Measurements from ENCODE around the gene ADAMTS2.

The ADAMTS2 gene

DNA sequence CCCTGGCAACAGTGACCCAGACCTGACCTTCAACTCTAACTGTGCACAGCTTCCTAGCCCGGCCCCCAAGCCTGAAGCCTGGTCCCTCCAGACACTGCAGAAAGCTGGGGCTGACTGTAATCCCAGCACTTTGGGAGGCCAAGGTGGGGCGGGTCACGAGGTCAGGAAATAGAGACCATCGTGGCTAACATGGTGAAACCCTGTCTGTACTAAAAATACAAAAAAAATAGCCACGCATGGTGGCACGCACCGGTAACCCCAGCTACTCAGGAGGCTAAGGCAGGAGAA is 35.9 kb downstream of the ADAMTS2 start:
- no peak for DNase-seq

DNA sequence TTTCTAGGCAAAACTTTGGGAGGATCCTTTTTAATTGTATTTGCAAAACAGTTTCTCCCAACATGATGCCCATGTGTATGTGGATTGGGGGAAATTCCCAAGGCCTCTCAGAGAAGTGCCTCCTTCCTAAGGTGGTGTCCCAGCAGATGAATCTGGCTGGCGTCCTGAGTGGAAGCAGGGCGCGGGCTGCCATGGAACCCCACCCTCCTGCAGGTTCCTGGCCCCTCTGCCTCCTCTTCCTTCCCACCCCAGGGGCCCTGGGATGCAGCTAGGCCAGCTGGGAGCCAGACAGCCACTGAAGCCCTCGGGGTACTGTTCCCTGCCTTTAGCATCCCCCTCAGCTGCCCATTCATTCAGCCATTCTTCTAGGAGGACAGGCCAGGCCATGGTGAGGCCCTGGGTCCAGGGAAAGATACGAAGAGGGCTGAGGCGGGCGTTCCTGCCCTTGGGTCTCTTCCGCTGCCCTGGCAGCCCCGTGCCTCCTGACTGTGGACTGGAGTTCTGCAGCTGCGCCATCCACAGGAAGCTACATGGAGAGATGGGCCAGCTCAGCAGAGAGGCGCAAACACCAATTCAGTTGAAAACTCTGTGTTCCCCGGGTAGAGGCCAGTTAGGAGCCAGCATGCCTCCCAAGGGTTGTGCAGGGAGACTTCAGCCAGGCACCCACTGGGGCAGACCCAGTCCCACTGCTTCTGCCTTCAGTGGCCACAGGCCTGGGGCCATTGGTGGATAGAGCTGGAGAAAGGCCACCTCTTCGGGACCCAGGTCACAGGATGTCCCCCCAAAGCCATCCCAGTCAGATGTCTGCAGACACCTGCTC is 36.5 kb downstream of the ADAMTS2 start:
- DNase-seq = no peak

DNA sequence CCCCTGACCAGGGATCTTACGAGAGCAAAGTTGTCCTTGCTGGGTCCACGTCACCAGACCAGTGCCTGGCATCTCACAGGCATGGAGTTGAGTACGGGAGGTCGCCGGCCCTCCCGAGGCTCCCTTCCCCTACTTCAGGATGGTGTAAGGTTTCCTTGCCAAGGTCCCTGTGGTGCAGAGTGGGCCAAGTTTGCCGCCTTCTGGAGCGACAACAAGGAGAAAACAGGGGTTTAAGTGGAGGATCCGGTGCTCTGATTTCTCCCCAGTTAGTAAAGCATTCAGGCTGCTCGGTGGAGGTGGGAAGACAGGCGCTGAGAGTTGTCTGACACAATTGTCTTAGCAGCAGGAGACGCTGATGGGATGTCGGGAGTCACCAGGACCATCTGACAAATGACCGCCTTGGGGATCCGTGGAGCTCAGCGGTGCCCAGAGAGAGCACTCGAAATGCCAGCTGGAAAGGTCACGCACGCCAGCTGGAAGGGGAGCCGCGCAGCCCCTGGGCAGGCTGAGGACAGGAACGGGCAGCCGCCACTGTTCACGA is 37.3 kb downstream of the ADAMTS2 start:
- DNase-seq = no peak

DNA sequence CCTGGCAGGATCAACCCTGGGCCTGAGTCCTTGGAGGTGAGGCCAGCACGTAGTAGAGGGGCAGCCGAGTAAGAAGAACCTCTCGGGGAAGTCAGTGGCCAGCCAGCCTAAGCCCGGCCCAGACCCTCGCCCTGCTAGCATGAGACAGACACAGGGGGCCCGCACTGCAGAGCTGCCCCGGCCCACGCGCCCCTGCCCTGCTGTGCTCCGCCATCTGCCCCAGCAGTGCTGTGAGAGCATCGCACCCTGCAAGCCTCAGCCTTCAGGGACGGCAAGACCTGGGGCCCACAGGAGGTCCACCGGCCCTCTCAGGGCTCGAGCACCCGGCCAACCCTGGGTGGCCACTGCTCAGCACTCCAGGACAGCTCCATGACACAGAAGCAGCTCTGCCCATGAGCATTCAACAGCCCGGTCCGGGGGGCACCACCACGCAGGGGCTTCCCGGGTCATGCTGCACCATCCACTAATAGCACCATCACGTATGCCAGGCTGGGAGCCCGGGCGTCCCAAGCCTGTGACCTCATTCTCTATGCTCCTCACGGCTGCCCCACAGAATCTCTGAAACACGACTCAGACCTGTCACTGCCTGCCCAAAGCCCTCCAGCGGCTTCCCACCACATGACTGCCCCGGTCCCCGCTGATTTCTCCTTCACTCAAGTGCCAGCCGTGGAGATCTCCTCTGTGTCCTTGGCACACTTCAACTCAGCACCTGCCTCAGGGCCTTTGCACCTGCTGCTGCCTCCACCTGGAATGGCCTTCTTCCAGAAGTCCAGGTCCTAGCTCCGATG is 38.1 kb downstream of the ADAMTS2 start:
- DNase-seq = no peak

DNA sequence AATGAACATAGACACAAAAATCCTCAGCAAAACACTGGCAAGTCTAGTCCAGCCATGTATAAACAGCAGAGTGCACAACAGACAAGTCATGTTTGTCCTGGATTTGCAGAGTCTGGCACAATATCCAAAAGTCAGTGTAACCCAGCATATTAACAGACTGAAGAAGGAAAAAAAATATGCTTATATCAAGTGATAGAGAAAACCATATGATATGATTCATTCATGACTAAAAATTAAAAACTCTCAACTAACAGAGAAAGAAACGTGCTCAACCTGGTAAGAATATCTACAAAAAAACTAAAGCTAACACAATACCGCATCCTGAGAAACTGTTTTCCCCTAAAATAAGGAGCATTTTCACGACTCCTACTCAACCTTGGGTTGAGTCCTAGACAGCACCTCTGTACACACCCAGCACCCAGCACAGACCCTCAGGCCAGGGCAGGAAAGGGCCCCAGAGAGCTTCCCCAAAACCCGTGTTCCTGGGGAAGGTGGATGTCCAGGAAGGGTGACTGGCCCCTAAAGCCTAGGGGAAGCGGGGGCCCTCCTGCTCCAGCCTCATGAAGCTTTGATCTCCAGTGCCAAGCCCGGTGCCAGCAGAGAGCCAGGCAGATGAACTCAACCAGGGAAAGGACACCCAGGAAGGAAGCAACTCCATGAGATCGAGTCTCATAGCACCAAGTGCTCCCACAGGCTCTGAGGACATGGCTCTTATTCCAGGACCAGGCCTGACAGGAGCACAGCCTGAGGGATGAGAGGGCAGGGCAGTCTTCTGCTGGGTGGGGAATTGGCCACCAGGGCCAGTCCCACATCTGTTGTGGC is 38.9 kb downstream of the ADAMTS2 start:
- DNase-seq = no peak

GRCh38 chr5:179304871-179305270 is 40.4 kb downstream of the ADAMTS2 start:
- DNase-seq = no peak

- no peak for DNase-seq
Measured at GRCh38 chr5:179304466-179304865, 40.8 kb downstream of the ADAMTS2 start.

DNA sequence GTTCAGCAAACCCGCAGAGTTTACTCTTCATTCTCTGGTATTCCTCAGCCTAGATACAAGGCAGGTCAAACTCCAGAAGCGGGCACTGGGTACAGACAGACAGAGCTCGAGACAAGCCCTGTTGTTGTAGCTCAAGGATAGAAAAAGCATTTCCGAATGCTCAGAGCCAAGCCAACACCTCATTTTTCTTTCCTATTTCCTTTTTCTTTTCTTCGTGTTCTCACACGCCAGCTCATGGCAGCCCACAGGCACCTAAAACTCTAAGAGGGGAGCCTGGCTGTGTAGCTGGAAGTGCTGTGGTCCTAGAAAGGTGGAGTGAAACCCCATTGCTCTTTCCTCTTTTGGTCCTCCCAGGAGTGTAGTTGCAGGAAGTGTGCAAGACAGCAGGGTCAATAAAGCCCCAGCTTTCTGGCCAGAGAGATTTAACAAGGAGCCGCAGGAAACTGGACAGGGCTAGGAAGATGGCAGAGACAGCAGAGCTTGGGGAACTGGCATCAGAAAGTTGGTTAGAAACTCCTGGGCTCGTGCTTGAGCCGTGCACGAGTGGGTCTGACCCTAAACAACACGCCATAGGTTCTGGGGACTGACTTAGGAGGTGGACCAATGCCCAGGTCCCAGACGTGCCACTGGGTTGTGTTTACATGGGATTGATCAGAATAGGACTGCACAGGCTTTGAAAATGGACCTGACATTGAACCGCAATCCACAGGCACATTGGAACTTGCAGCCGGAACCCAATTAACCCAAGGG is 41.6 kb downstream of the ADAMTS2 start:
- no peak for DNase-seq

DNA sequence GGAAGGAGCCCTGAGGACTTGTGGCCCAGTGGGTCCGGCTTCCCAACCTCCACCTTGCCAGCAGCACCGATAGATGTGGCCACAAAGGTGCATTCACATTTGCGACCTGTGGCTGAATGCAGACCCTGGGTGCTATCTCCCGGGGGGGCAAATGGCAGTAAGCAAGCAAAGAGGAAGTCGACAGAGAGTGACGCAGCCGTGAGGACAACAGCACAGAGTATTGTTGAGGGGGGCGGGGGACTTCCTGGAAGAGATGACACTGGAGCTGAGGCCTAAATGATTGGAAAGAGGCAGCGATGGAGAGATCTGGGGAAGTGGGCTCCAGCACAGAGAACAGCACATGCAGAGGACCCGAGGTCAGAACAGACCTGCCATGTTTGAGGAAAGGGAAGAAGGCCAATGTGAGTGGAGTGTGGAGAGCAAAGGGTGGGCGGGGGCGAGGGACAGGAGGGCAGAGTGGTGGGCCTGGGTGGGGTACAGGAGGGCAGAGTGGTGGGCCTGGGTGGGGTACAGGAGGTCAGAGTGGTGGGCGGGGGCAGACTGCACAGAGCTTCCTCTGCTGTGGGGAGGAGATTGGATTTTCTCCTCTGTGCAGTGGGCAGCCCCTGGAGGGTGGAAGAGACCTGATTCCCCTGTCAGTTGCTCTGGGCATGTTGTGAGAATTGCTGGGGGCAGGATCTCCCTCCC is 42.6 kb downstream of the ADAMTS2 start:
- DNase-seq = no peak

DNA sequence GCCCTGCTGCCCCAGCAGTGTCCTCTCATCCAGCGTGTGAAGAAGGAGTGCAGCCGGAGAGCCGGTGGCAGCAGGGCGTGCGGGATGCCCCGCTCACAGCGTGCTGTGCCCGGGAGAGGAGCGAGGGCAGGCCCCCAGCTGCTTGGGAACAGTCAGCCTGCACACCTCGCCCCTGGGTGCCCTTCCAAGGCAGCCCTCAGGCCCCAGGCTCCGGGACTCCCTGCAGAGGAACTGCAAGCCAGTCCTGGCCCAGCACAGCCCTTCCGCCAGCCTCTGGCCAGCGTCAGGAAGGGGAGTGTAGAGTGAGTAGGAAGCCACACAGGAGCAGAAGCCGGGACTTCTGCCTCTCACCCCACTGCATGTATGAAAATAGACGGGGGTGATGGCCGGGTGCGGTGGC is 43.5 kb downstream of the ADAMTS2 start:
- no peak for DNase-seq

DNA sequence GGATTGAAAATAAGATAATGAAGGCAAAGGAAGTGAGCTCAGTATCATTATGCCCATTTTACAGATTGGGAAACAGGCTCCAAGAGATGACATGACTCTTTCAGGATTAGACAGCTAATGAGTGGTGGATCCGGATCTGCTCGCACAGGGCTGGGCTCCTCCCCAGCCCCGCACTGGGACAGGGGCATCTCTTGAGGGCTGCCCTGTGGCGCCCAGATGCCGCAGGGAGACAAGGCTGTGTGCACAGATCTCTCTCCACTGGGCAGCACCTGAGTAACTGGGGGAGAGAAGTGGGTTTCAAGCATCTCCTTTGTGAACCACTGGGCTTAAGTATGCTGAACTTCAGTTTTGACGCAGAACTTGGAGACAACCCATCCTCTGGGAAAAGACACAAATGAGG is 43.9 kb downstream of the ADAMTS2 start:
- no peak for DNase-seq

GRCh38 chr5:179300581-179301180 is 44.6 kb downstream of the ADAMTS2 start:
- no peak for DNase-seq

DNA sequence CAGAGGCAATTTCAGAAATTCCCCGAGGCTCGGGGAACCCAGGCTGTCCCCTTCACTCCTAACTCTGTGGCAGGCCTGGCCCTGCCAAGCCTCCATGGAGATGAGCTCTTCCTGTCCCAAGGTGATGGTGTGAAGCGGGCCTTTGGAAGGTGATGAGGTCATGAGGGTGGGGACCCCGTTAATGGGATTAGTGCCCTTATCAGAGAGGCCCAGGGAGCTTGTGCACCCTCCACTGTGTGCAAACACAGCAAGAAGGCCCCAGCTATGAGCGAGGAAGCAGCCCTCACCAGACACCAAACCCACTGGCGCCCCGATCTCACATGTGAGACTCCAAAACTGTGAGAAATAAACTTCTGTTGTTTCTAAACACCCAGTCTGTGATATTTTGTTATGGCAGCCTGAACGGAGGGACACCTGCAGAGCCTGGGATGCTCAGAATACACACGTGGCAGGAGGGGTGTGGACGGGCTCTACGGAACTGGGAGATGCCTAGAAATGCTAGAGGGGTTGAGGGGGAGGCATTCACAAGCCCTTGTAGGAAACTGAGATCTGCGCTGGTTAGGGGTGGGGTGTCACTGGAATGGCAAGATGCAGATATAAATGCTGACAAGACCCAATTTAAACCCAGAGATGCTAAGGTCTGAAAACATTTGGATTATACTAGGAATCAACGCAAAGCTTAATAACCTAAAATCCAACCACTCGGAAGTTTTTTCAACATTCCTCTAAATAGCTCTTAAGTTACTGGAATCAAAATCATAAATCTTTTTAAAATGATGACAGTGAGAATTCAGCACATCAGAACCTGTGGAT is 46.9 kb downstream of the ADAMTS2 start:
- no peak for DNase-seq

GRCh38 chr5:179297486-179298180 is 47.6 kb downstream of the ADAMTS2 start:
- no peak for DNase-seq

- no peak for DNase-seq
Measured at GRCh38 chr5:179297026-179297425, 48.2 kb downstream of the ADAMTS2 start.

DNA sequence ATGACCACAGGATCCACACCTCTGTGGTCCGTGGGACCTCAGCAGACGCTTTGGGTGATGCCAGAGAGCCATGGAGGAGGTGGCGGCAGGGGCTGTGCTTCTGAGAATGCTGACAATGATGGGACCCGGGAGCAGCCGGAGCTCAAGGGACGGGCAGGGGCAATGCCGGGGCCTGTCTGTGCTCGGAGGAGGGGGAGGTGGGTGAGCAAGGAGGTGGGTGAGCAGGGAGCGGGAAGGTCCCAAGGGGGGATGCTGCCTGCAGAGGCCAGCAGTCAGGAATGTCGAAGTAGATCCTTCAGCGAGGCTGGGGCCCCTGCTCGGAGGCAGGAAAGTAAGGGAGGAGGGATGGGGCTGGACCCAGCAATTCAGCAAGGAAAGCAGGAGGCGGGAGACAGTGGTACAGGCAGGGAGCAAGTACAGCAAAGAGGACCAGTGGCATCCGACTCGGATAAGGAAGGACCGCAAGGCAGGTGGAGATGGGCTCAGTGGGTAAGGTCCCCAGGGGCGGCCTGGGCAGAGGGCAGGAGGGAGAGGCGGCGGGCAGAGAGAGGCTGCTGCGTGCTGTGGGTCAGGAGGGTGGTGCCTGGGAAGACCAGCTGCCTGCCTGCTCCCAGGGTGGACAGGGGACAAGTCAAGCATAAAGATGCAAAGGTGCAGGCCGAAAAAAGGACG is 49.0 kb downstream of the ADAMTS2 start:
- no peak for DNase-seq

DNA sequence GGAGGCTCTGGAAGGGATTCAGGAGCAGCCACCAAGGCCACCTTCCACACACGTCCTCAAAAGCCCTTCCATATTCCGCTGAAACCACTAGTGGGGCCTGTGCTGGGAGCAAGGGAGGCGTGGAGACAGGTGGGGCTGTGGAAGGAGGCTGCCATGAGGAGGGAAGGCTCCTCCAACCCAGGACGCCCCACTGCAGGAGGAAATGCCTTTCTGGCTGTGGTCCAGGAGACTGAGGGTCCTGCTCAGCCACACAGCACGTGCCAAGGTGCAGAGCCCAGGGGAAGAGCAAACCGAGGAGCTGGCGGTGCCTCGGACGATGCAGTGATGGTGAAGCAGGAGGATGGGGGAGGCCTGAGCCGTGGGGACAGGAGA is 49.5 kb downstream of the ADAMTS2 start:
- DNase-seq = no peak

DNA sequence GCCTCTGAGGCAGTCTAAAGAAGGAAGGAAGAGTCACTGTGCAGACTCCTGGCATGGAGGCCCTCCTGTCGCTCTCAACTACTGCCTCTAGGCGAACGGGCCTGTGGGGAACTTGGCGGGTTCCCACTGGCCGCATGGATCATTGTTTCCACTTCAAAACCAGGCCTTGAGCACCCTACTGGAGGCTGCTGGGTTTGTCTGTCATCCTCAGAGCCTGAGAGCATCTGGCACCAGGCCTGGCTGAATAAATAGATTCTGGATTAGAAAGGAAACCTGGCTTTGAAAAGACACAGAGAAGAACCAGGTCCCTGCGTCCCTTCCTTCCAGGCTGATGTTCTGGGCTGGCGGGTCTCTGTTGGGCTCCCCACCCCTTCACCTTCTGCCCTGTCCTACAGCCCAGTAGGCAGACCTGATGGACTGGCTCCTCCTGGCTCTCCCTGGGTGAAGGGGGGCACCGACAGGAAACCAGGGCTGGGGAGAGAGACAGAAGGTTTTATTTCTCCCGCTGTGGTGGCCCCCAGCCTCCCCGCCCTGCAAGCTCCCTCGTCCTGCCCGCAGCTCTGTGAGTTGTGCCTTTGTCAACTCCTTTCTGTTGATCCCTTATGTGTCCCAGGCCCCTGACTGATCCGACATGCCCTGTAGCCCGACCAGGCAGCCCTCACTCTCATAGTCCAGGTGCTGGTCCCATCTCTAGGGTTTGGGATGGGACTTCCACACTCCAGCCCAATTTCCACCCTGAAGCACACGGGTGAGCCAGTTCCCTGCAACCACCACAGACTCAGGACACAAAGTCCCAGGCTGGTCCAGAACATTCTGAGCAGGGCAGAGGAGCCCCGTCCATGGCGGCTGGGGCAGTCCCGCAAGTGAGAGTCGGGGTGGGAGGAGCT is 50.1 kb downstream of the ADAMTS2 start:
- DNase-seq = no peak

Measured in activated CD4-positive, CD25-positive, alpha-beta regulatory T cell treated with anti-CD3 and anti-CD28 coated beads, Interleukin-2, amount 50 U/mL, for 72 hours (primary cell).